HCT116 (cell line): ENCODE results near the gene ASB6. TPM values are rescaled to one million over a fixed set of nuclear protein-coding genes. Genes with fewer than 3 reads are reported as not detected.
A peak's percentile ranks its signal among the peaks of the same experiment; 100 is the strongest.

Experiments used
- ATAC-seq: fragments of 200-7000 bp; cut with Tn5 transposase; 2 replicates; pipeline ENCODE4 v1.9.1; 2020; ENCODE audit warnings: mild to moderate bottlenecking, moderate library complexity
- BruUV-seq: library from RNA; stranded (reverse); fragments of 400-500 nt; replicated peaks from 2 replicates; lab custom pipeline; 2021; lab: Mats Ljungman, UMichigan
- CTCF ChIA-PET: fragments of 300-600 bp; sonication (Branson Sonifier 250); formaldehyde crosslinking; loops from one replicate; lab custom pipeline; 2021; ENCODE audit warnings: antibody characterized with exemption; lab: Charles Lee
- POLR2A ChIA-PET: fragments of 300-600, 350-600 bp; sonication (Branson Sonifier 250); formaldehyde crosslinking; loops from one replicate; lab custom pipeline; 2021; ENCODE audit warnings: antibody characterized with exemption; lab: Charles Lee
- RAD21 ChIA-PET, 2 experiments: fragments of 300-600 bp; sonication (Branson Sonifier 250); formaldehyde crosslinking; loops; one replicate each; lab custom pipeline; 2023; ENCODE audit warnings: low total read pairs in 2 of 2; ENCODE audit not compliant: uncharacterized antibody in 2 of 2, unreplicated experiment in 2 of 2, low non-redundant PET in 1 of 2; lab: Charles Lee
- DNase-seq: peaks from one replicate; pipeline ENCODE4 v3.0.0-alpha.2; 2010; ENCODE audit warnings: low read depth, low spot score
- H2AFZ ChIP-seq: fragments of 200-600 bp; shearing (Covaris generic), sonication (generic); 2 replicates; pipeline ENCODE4 v1.6.1; 2017; ENCODE audit warnings: low read depth, mixed run types, mixed read lengths, antibody characterized with exemption, low read length; ENCODE audit not compliant: poor library complexity, severe bottlenecking
- H3K27ac ChIP-seq: 2 replicates; pipeline ENCODE4 v1.5.1; 2012; ENCODE audit warnings: low read depth, low read length
- H3K27me3 ChIP-seq: fragments of 200-600 bp; sonication (generic); 2 replicates; pipeline ENCODE4 v1.6.1; 2016; ENCODE audit warnings: mixed run types, low read length, mixed read lengths; ENCODE audit not compliant: insufficient read depth
- H3K36me3 ChIP-seq, 2 experiments: fragments of 200-500 bp in 1 of 2; fragments of 200-600 bp in 1 of 2; sonication (Bioruptor generic) in 1 of 2; sonication (generic) in 1 of 2; 2 replicates each; pipeline versions ENCODE4 v1.5.1 to v1.6.1; 2014 to 2016; ENCODE audit warnings: low read length in 2 of 2, inconsistent platforms in 1 of 2, mixed read lengths in 1 of 2, mixed run types in 1 of 2; ENCODE audit not compliant: insufficient read depth in 2 of 2, control insufficient read depth in 1 of 2
- H3K4me1 ChIP-seq, 2 experiments: fragments of 200-600 bp in 1 of 2; sonication (generic) in 1 of 2; 2 replicates each; pipeline versions ENCODE4 v1.5.1 to v1.6.1; 2012 to 2017; ENCODE audit warnings: low read length in 2 of 2, inconsistent platforms in 1 of 2, mild to moderate bottlenecking in 1 of 2, mixed read lengths in 1 of 2, mixed run types in 1 of 2, moderate library complexity in 1 of 2; ENCODE audit not compliant: insufficient read depth in 2 of 2, control insufficient read depth in 1 of 2
- H3K4me2 ChIP-seq: fragments of 200-600 bp; sonication (generic); 2 replicates; pipeline ENCODE4 v1.6.1; 2017; ENCODE audit warnings: mixed run types, low read length, mixed read lengths
- H3K4me3 ChIP-seq, 2 experiments: fragments of 200-600 bp in 1 of 2; sonication (generic) in 1 of 2; replicated peaks in 1 of 2; 2 replicates each; pipeline ENCODE4 v1.5.1; 2011 to 2016; ENCODE audit warnings: low read length in 2 of 2, control low read depth in 1 of 2, low read depth in 1 of 2, mild to moderate bottlenecking in 1 of 2, mixed read lengths in 1 of 2, mixed run types in 1 of 2
- H3K79me2 ChIP-seq: fragments of 200-600 bp; sonication (generic); 2 replicates; pipeline ENCODE4 v1.6.1; 2017; ENCODE audit warnings: mild to moderate bottlenecking, mixed run types, low read length, moderate library complexity, mixed read lengths; ENCODE audit not compliant: insufficient read depth
- H3K9ac ChIP-seq: fragments of 200-600 bp; sonication (generic); 2 replicates; pipeline ENCODE4 v1.6.1; 2016; ENCODE audit warnings: low read length, mixed read lengths
- H3K9me2 ChIP-seq: fragments of 200-600 bp; sonication (generic), shearing (Covaris generic); 2 replicates; pipeline ENCODE4 v1.6.1; 2017; ENCODE audit warnings: mixed run types, mild to moderate bottlenecking, moderate library complexity; ENCODE audit not compliant: insufficient read depth
- H3K9me3 ChIP-seq, 2 experiments: fragments of 200-500 bp in 1 of 2; fragments of 200-600 bp in 1 of 2; sonication (Bioruptor generic) in 1 of 2; sonication (generic) in 1 of 2; 2 replicates each; pipeline ENCODE4 v1.6.1; 2014 to 2017; ENCODE audit warnings: low read length in 2 of 2, mixed read lengths in 2 of 2, inconsistent platforms in 1 of 2, low read depth in 1 of 2, mild to moderate bottlenecking in 1 of 2, mixed run types in 1 of 2, moderate library complexity in 1 of 2; ENCODE audit not compliant: control insufficient read depth in 1 of 2, insufficient read depth in 1 of 2
- H4K20me1 ChIP-seq: fragments of 200-600 bp; sonication (generic), shearing (Covaris generic); 2 replicates; pipeline ENCODE4 v1.6.1; 2017; ENCODE audit warnings: mixed run types, mild to moderate bottlenecking, moderate library complexity; ENCODE audit not compliant: insufficient read depth
- CBX3 ChIP-seq: IDR thresholded peaks from 2 replicates; pipeline ENCODE4 v1.6.1; 2012; ENCODE audit warnings: low read depth
- CEBPB ChIP-seq: IDR thresholded peaks from 2 replicates; pipeline ENCODE4 v1.6.1; 2012; ENCODE audit warnings: low read depth
- EGR1 ChIP-seq: IDR thresholded peaks from 2 replicates; pipeline ENCODE4 v1.6.1; 2012; ENCODE audit warnings: low read depth
- EZH2phosphoT487 ChIP-seq: fragments of 200-600 bp; IDR thresholded peaks from 2 replicates; pipeline ENCODE4 v1.6.1; 2018; ENCODE audit warnings: antibody characterized with exemption, borderline replicate concordance
- FOSL1 ChIP-seq: IDR thresholded peaks from 2 replicates; pipeline ENCODE4 v1.6.1; 2012; ENCODE audit warnings: low read depth
- JUND ChIP-seq: IDR thresholded peaks from 2 replicates; pipeline ENCODE4 v1.6.1; 2012
- POLR2AphosphoS5 ChIP-seq: IDR thresholded peaks from 2 replicates; pipeline ENCODE4 v1.6.1; 2011; ENCODE audit warnings: mild to moderate bottlenecking, low read depth, low read length, moderate library complexity
- RAD21 ChIP-seq: IDR thresholded peaks from 2 replicates; pipeline ENCODE4 v1.6.1; 2012; ENCODE audit warnings: low read depth, mild to moderate bottlenecking
- SIN3A ChIP-seq: IDR thresholded peaks from 2 replicates; pipeline ENCODE4 v1.6.1; 2012; ENCODE audit warnings: low read depth
- SRF ChIP-seq: IDR thresholded peaks from 2 replicates; pipeline ENCODE4 v1.6.1; 2012; ENCODE audit warnings: low read depth
- YY1 ChIP-seq: IDR thresholded peaks from 2 replicates; pipeline ENCODE4 v1.6.1; 2011; ENCODE audit warnings: low read length, low read depth, moderate library complexity, mild to moderate bottlenecking; ENCODE audit not compliant: insufficient replicate concordance; ENCODE audit errors: extremely low read depth
- intact Hi-C: fragments of 100-400 bp; cut with micrococcal nuclease; formaldehyde crosslinking; loops from 2 replicates; pipeline ENCODE4 v1.10.0; 2022
- total RNA-seq: library from RNA; stranded (reverse); gene quantifications from one replicate; pipeline ENCODE4 v1.2.1, GENCODE V29; 2021; ENCODE audit not compliant: unreplicated experiment

ASB6 gene
- total RNA-seq, 1 experiment from 2014 or later: 21.6 TPM

DNA sequence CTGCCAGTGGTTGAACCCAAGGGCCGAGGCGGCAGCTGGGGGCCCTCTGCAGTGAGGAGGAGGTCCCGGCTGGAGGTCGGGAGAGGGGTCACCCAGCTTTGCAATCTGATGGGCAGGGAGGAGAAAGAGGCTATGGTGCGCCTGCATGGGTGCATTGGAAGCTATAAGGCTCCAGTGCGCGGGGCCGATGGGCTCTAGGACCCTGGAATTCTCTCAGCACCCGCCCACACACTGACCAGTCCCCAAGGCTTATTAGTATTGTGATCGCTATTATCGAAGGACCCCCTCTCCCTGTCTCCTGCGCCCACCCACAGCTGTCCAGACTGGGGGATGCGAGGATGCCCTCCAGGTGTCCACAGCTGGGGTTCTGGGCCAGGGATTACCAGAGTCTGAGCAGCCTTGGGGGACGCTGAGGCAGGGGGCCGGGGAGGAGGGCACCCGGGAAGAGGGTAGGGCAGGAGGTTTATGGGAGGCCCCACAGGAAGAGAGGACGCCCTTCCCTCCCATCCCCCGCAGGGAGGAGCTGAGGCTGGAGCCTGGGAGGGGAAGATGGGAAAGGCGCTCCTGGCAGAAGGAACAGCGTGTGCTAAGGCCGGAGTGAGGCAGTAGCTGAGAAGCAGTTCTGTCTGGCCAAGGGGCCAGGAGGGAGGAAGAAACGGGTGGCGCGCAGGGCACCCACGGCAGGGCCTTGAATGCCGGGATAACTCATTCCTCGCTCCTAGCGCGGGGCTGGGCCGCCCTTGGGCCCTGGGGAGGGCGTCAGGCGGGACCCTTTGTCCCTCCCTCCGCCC lies 45.2 kb downstream of the ASB6 start:
- BruUV-seq: TSS peak; percentile 83
- Histone ChIP-seq H4K20me1 (no peaks in the 10 kb centered on the region), H3K27ac (peak overlapping the region; percentile 98), H3K4me3 (peak overlapping the region; percentile 57 to 67), H3K9me3 (no peaks in the 10 kb centered on the region), H3K27me3 (no peaks in the 10 kb centered on the region), H3K9ac (peak overlapping the region; percentile 83), H3K79me2 (no peaks in the 10 kb centered on the region), H3K4me2 (peak overlapping the region; percentile 95), H3K36me3 (no peaks in the 10 kb centered on the region), H2AFZ (no peak overlapping the region), H3K9me2 (no peaks in the 10 kb centered on the region), H3K4me1 (peaks cover 80 to 95% of the 10 kb centered on the region in 2 experiments)
- ChIA-PET CTCF (interaction anchor here (0.8 to 2.6 kb wide), 6 partner anchors 9 to 458 kb away, joined by 3 to 15 read pairs (median 5); no protein-coding TSS in a partner anchor), POLR2A (interaction anchor here (0.6 to 3.6 kb wide), 26 partner anchors 10 to 422 kb away, joined by 3 to 46 read pairs (median 5); partner anchors contain the start of gene IER5L), RAD21 (interaction anchor here (0.7 to 2.2 kb wide), 8 partner anchors 9 to 101 kb away, joined by 3 to 9 read pairs (median 6); no protein-coding TSS in a partner anchor)
- ATAC-seq (peak; percentile 74), DNase-seq (peak; percentile 88)
- intact Hi-C loops: loop anchor here (1.0 kb wide), 1 partner anchor 9 kb away; no protein-coding TSS in a partner anchor
- TF ChIP-seq YY1 (peak; percentile 43), SIN3A (no peak), RAD21 (no peak), POLR2AphosphoS5 (peak; percentile 71)

DNA sequence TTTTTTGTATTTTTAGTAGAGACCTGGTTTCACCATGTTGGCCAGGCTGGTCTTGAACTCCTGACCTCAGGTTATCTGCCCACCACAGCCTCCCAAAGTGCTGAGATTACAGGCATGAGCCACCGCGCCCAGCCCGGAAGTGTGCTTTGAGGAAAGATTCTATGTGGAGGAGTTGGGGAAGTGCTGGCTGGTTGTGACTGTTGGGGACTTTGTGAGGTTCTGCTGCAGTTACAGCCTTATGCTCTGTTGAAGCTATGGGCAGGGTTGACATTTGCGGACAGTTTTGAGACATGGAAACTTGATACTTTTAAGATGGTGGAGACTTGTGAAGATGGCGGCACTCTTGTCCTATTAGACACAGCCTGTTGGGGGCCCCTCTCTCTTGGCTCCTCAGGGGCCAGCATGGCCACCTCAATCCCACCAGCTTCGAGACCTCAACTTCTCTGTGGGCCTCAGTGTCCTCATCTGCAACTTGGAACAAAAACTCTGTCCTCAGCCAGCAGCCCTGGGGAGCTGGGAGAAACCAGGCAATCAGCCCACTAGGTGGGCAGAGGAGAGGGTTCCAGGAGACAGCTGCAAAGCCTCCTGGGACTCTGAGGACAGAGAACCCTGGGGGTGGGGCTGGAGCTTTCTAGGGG lies 45.9 kb downstream of the ASB6 start:
- ATAC-seq: peak; percentile 3
- peaks cover 75 to 93% of the 10 kb centered on the region in 2 experiments for H3K4me1 ChIP-seq
- CTCF ChIA-PET: interaction anchor here (0.7 to 2.6 kb wide), 7 partner anchors 8 to 464 kb away, joined by 3 to 15 read pairs (median 3); no protein-coding TSS in a partner anchor

More for the DNA sequence above, 45.9 kb downstream of the ASB6 start:
- no TSS peak for BruUV-seq
- Histone ChIP-seq H3K36me3 (no peaks in the 10 kb centered on the region), H3K27ac (peak overlapping the region; percentile 98), H4K20me1 (no peaks in the 10 kb centered on the region), H3K27me3 (no peaks in the 10 kb centered on the region), H3K9me3 (no peaks in the 10 kb centered on the region), H3K4me3 (peak overlapping the region; percentile 57 to 67), H2AFZ (no peak overlapping the region), H3K79me2 (no peaks in the 10 kb centered on the region), H3K9me2 (no peaks in the 10 kb centered on the region), H3K9ac (peak overlapping the region; percentile 83), H3K4me2 (peak overlapping the region; percentile 95)
- RAD21 ChIA-PET: interaction anchor here (0.6 to 2.2 kb wide), 5 partner anchors 8 to 224 kb away, joined by 3 to 6 read pairs (median 5); no protein-coding TSS in a partner anchor
- TF ChIP-seq CBX3 (no peak), JUND (no peak), FOSL1 (no peak), SRF (no peak), SIN3A (no peak), POLR2AphosphoS5 (no peak), EGR1 (no peak), CEBPB (no peak), YY1 (no peak), RAD21 (no peak), EZH2phosphoT487 (no peak)
- DNase-seq: no peak
- POLR2A ChIA-PET: interaction anchor here (0.6 to 3.6 kb wide), 21 partner anchors 9 to 422 kb away, joined by 3 to 46 read pairs (median 5); partner anchors contain the start of genes IER5L and NTMT1
- intact Hi-C loops: no loop called here
